Liver (tissue), 3 donors: ENCODE data around the gene CNMD.

Experiments used
- CTCF ChIP-seq: fragments of 150-350 bp; IDR thresholded peaks from 2 replicates; pipeline ENCODE4 v1.5.1; 2017; ENCODE audit warnings: improper control_type of control experiment, low read depth, low read length; ENCODE audit not compliant: missing input control
- EGR1 ChIP-seq, 2 donors: IDR thresholded peaks; 2 replicates each; pipeline ENCODE4 v1.6.1; 2016 to 2018; ENCODE audit warnings: antibody characterized with exemption in 2 of 2, low read depth in 2 of 2
- HNF4G ChIP-seq: IDR thresholded peaks from 2 replicates; pipeline ENCODE4 v1.6.1; 2016; ENCODE audit warnings: antibody characterized with exemption
- JUND ChIP-seq, 2 donors: IDR thresholded peaks; 2 replicates each; pipeline ENCODE4 v1.6.1; 2016; ENCODE audit warnings: antibody characterized with exemption in 2 of 2
- SP1 ChIP-seq: IDR thresholded peaks from 2 replicates; pipeline ENCODE4 v1.6.1; 2018; ENCODE audit warnings: antibody characterized with exemption, mild to moderate bottlenecking
- TF ChIP-seq, protein P1 (sequence below): IDR thresholded peaks from 2 replicates; pipeline ENCODE4 v1.6.1; 2016; ENCODE audit warnings: antibody characterized with exemption, mild to moderate bottlenecking
- donor health status: healthy.
- donor health status: healthy.

GRCh38 chr13:52723181-52723580, 16.4 kb downstream of the CNMD start:
- no peak for TF ChIP-seq CTCF
- TF ChIP-seq SP1, result no peak
- TF ChIP-seq EGR1 (IDR thresholded peaks at IDR 0.05; ENCODE audit: low read depth in 2 of 2), result no peak
- TF ChIP-seq HNF4G, result no peak
- TF ChIP-seq JUND (IDR thresholded peaks at IDR 0.05), result no peak
- TF ChIP-seq, protein P1, sequence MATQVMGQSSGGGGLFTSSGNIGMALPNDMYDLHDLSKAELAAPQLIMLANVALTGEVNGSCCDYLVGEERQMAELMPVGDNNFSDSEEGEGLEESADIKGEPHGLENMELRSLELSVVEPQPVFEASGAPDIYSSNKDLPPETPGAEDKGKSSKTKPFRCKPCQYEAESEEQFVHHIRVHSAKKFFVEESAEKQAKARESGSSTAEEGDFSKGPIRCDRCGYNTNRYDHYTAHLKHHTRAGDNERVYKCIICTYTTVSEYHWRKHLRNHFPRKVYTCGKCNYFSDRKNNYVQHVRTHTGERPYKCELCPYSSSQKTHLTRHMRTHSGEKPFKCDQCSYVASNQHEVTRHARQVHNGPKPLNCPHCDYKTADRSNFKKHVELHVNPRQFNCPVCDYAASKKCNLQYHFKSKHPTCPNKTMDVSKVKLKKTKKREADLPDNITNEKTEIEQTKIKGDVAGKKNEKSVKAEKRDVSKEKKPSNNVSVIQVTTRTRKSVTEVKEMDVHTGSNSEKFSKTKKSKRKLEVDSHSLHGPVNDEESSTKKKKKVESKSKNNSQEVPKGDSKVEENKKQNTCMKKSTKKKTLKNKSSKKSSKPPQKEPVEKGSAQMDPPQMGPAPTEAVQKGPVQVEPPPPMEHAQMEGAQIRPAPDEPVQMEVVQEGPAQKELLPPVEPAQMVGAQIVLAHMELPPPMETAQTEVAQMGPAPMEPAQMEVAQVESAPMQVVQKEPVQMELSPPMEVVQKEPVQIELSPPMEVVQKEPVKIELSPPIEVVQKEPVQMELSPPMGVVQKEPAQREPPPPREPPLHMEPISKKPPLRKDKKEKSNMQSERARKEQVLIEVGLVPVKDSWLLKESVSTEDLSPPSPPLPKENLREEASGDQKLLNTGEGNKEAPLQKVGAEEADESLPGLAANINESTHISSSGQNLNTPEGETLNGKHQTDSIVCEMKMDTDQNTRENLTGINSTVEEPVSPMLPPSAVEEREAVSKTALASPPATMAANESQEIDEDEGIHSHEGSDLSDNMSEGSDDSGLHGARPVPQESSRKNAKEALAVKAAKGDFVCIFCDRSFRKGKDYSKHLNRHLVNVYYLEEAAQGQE, result no peak
